ENCODE measurements around the gene YBEY. TPM values are rescaled to one million over a fixed set of nuclear protein-coding genes. Genes with fewer than 3 reads are reported as not detected.

YBEY gene
- total RNA-seq, 1 experiment from 2014 or later: 18.8 TPM

DNA sequence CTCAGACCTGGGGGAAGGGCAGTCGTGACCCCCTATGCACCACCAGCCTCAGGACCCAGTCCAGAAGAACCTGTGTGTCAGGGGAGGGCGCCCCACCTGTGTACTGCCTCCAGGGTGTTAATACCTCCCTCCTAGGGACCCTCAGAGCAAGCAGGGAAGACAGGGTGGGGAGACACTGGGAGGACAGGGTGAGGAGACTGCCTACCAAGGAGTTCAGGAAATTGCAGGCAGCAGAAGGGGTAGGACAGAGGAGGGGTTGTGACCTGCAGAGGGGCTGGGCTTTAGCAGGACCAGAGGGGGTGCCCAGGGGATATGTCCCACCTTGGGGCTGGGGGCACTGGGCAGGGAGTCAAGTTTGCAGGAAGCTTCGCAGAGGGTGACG is 32.3 kb downstream of the YBEY start:
- Histone ChIP-seq H3K4me3 (ENCODE audit: low read depth, low read length, poor library complexity, severe bottlenecking) (no peak overlapping the region), H3K27me3 (replicated peaks; ENCODE audit: insufficient read depth, low read depth, low read length, poor library complexity) (no peaks in the 10 kb centered on the region), H3K4me1 (ENCODE audit: insufficient read depth, low read length, poor library complexity, severe bottlenecking) (peaks cover 17% of the 10 kb centered on the region), H3K36me3 (ENCODE audit: insufficient read depth, low read length, poor library complexity, severe bottlenecking) (peaks cover 49% of the 10 kb centered on the region), H3K27ac (ENCODE audit: low read depth, low read length, poor library complexity, severe bottlenecking) (no peak overlapping the region), H3K9me3 (ENCODE audit: low read depth, low read length, poor library complexity, severe bottlenecking) (no peaks in the 10 kb centered on the region)
- ChIA-PET POLR2A (ENCODE audit: low non-redundant PET) (no interaction called here), CTCF (no interaction called here)
- no peak for DNase-seq (ENCODE audit: low spot score)
- no peak for TF ChIP-seq EZH2 (IDR thresholded peaks at IDR 0.05; ENCODE audit: borderline replicate concordance, low read depth, low read length, poor library complexity, severe bottlenecking)
- TF ChIP-seq, protein P1, sequence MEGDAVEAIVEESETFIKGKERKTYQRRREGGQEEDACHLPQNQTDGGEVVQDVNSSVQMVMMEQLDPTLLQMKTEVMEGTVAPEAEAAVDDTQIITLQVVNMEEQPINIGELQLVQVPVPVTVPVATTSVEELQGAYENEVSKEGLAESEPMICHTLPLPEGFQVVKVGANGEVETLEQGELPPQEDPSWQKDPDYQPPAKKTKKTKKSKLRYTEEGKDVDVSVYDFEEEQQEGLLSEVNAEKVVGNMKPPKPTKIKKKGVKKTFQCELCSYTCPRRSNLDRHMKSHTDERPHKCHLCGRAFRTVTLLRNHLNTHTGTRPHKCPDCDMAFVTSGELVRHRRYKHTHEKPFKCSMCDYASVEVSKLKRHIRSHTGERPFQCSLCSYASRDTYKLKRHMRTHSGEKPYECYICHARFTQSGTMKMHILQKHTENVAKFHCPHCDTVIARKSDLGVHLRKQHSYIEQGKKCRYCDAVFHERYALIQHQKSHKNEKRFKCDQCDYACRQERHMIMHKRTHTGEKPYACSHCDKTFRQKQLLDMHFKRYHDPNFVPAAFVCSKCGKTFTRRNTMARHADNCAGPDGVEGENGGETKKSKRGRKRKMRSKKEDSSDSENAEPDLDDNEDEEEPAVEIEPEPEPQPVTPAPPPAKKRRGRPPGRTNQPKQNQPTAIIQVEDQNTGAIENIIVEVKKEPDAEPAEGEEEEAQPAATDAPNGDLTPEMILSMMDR (conservative IDR thresholded peaks at IDR 0.05; ENCODE audit: low read depth, low read length): no peak
- BruUV-seq (replicated peaks): no TSS peak
- intact Hi-C loops (cut with micrococcal nuclease; ENCODE audit: unreplicated experiment): no loop called here

DNA sequence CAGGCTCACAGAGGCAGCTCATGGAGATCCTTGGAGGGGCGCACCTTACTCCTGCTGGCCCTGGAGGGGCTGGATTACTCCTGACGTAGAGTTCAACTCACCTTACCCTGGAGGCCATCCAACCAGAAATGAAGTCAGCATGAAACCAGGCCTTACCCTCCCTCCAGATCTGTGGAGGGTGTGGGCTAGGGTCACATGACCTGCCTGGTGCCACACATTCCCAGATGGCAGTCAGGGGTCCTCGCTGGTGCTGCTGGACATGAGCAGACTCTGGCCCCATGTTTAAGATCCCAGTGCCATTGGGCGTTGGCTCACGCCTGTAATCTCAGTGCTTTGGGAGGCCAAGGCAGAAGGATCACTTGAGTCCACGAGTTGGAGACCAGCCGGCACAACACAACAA is 33.0 kb downstream of the YBEY start:
- ChIA-PET CTCF (no interaction called here), POLR2A (ENCODE audit: low non-redundant PET) (no interaction called here)
- no peaks in the 10 kb centered on the region for H3K9me3 ChIP-seq (ENCODE audit: low read depth, low read length, poor library complexity, severe bottlenecking)
- H3K4me1 ChIP-seq (ENCODE audit: insufficient read depth, low read length, poor library complexity, severe bottlenecking): peaks cover 17% of the 10 kb centered on the region
- intact Hi-C loops (cut with micrococcal nuclease; ENCODE audit: unreplicated experiment): no loop called here
- no peak for DNase-seq (ENCODE audit: low spot score)
- no peak overlapping the region for H3K4me3 ChIP-seq (ENCODE audit: low read depth, low read length, poor library complexity, severe bottlenecking)
- no peaks in the 10 kb centered on the region for H3K27me3 ChIP-seq (replicated peaks; ENCODE audit: insufficient read depth, low read depth, low read length, poor library complexity)
- peaks cover 44% of the 10 kb centered on the region for H3K36me3 ChIP-seq (ENCODE audit: insufficient read depth, low read length, poor library complexity, severe bottlenecking)
- no peak overlapping the region for H3K27ac ChIP-seq (ENCODE audit: low read depth, low read length, poor library complexity, severe bottlenecking)
- no peak for TF ChIP-seq EZH2 (IDR thresholded peaks at IDR 0.05; ENCODE audit: borderline replicate concordance, low read depth, low read length, poor library complexity, severe bottlenecking)
- TF ChIP-seq, protein P1 (conservative IDR thresholded peaks at IDR 0.05; ENCODE audit: low read depth, low read length): no peak
- no TSS peak for BruUV-seq (replicated peaks)

DNA sequence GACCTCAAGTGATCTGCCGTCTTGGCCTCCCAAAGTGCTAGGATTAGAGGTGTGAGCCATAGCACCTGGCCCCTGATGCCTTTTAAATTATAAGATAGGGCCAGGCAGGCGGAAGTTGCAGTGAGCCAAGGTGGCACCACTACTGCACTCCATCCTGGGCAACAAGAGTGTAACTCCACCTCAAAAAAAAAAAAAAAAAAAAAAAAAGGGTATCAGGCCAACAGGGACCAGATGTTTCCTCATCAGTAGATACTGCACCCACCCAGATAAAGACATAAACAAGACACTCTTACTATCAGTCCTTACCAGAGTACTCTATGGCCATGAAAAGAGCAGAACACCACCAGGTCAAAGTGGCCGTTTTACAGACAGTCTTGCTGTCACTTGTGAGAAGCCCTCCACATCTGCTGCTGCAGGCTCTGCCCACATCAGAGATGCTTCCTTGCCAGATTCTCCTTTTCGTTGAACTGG is 34.2 kb downstream of the YBEY start:
- TF ChIP-seq, protein P1 (conservative IDR thresholded peaks at IDR 0.05; ENCODE audit: low read depth, low read length): no peak
- no peak for TF ChIP-seq EZH2 (IDR thresholded peaks at IDR 0.05; ENCODE audit: borderline replicate concordance, low read depth, low read length, poor library complexity, severe bottlenecking)
- Histone ChIP-seq H3K9me3 (ENCODE audit: low read depth, low read length, poor library complexity, severe bottlenecking) (no peaks in the 10 kb centered on the region), H3K27ac (ENCODE audit: low read depth, low read length, poor library complexity, severe bottlenecking) (no peak overlapping the region), H3K4me3 (ENCODE audit: low read depth, low read length, poor library complexity, severe bottlenecking) (peak overlapping the region; percentile 89), H3K36me3 (ENCODE audit: insufficient read depth, low read length, poor library complexity, severe bottlenecking) (peaks cover 33% of the 10 kb centered on the region), H3K27me3 (replicated peaks; ENCODE audit: insufficient read depth, low read depth, low read length, poor library complexity) (no peaks in the 10 kb centered on the region), H3K4me1 (ENCODE audit: insufficient read depth, low read length, poor library complexity, severe bottlenecking) (peaks cover 18% of the 10 kb centered on the region)
- intact Hi-C loops (cut with micrococcal nuclease; ENCODE audit: unreplicated experiment): loop anchor here (5.0 kb wide), 1 partner anchor 93 kb away; the partner anchor contains the start of gene LSS
- ChIA-PET POLR2A (ENCODE audit: low non-redundant PET) (no interaction called here), CTCF (no interaction called here)
- no peak for DNase-seq (ENCODE audit: low spot score)
- no TSS peak for BruUV-seq (replicated peaks)
